HepG2 (cell line): ENCODE data around the gene PPIA. TPM values are rescaled to one million over a fixed set of nuclear protein-coding genes. Genes with fewer than 3 reads are reported as not detected.

Source experiments
- AGO2 ChIP-seq: fragments of 200-400 bp; formaldehyde crosslinking; optimal IDR thresholded peaks from 2 replicates; pipeline ENCODE3; 2017; ENCODE audit warnings: mild to moderate bottlenecking, low read depth, low read length, moderate library complexity
- AHR ChIP-seq: IDR thresholded peaks from 2 replicates; pipeline ENCODE4 v1.6.1; 2018; ENCODE audit warnings: missing genetic modification reagents, missing compliant biosample characterization
- ARHGAP35 ChIP-seq: sonication (generic); formaldehyde crosslinking; IDR thresholded peaks from 2 replicates; pipeline ENCODE4 v1.9.0; 2022; ENCODE audit warnings: mild to moderate bottlenecking, inconsistent platforms, moderate library complexity, missing genetic modification reagents, borderline replicate concordance
- CBX2 ChIP-seq, 2 experiments: fragments of 200-600 bp in 1 of 2; sonication (generic); formaldehyde crosslinking in 1 of 2; IDR thresholded peaks; 2 replicates each; pipeline versions ENCODE4 v1.7.0 to v1.8.1; 2018 to 2022; ENCODE audit warnings: low read depth in 2 of 2, low read length in 1 of 2, mild to moderate bottlenecking in 1 of 2, missing genetic modification reagents in 1 of 2
- CENPBD1 ChIP-seq: sonication (generic); formaldehyde crosslinking; IDR thresholded peaks from 2 replicates; pipeline ENCODE4 v1.8.0; 2022; ENCODE audit warnings: missing genetic modification reagents, low read depth, mild to moderate bottlenecking, borderline replicate concordance
- DDIT3 ChIP-seq: sonication (generic); formaldehyde crosslinking; IDR thresholded peaks from 2 replicates; pipeline ENCODE4 v1.4.0; 2020; ENCODE audit warnings: mild to moderate bottlenecking, missing genetic modification reagents
- HES4 ChIP-seq: sonication (generic); formaldehyde crosslinking; IDR thresholded peaks from 2 replicates; pipeline ENCODE4 v1.9.0; 2021; ENCODE audit warnings: mild to moderate bottlenecking, missing genetic modification reagents, borderline replicate concordance
- HIVEP1 ChIP-seq: sonication (generic); formaldehyde crosslinking; IDR thresholded peaks from 2 replicates; pipeline ENCODE4 v1.4.0; 2020; ENCODE audit warnings: mild to moderate bottlenecking, missing genetic modification reagents
- HMG20B ChIP-seq: conservative IDR thresholded peaks from 2 replicates; pipeline ENCODE4 v1.6.1; 2016; ENCODE audit warnings: missing genetic modification reagents, missing compliant biosample characterization
- IRF2 ChIP-seq: IDR thresholded peaks from 2 replicates; pipeline ENCODE4 v1.6.1; 2018; ENCODE audit warnings: missing genetic modification reagents, missing compliant biosample characterization
- KDM5A ChIP-seq: fragments of 200-600 bp; sonication (generic); IDR thresholded peaks from 2 replicates; pipeline ENCODE4 v1.7.0; 2018; ENCODE audit warnings: antibody characterized with exemption, mild to moderate bottlenecking, low read length, borderline replicate concordance
- MLLT10 ChIP-seq: sonication (generic); formaldehyde crosslinking; IDR thresholded peaks from 2 replicates; pipeline ENCODE4 v1.4.0; 2020; ENCODE audit warnings: missing genetic modification reagents
- NFKBIZ ChIP-seq: IDR thresholded peaks from 2 replicates; pipeline ENCODE4 v1.6.1; 2018; ENCODE audit warnings: missing genetic modification reagents, missing compliant biosample characterization
- PCBP2 ChIP-seq: fragments of 200-400 bp; formaldehyde crosslinking; optimal IDR thresholded peaks from 2 replicates; pipeline ENCODE3; 2018; ENCODE audit warnings: low read length, low read depth; ENCODE audit not compliant: poor library complexity, severe bottlenecking
- PRMT3 ChIP-seq: sonication (generic); formaldehyde crosslinking; IDR thresholded peaks from 2 replicates; pipeline ENCODE4 v1.8.1; 2022; ENCODE audit warnings: low read depth, mild to moderate bottlenecking, moderate library complexity, missing genetic modification reagents, borderline replicate concordance
- RBFOX2 ChIP-seq: fragments of 200-400 bp; formaldehyde crosslinking; IDR thresholded peaks from 2 replicates; pipeline ENCODE4 v1.6.1; 2017; ENCODE audit warnings: low read depth, mild to moderate bottlenecking, low read length
- RFXANK ChIP-seq: IDR thresholded peaks from 2 replicates; pipeline ENCODE4 v1.6.1; 2016
- SKI ChIP-seq: fragments of 450-650 bp; IDR thresholded peaks from one replicate; pipeline ENCODE4 v1.6.1; 2018; ENCODE audit warnings: mild to moderate bottlenecking; ENCODE audit not compliant: partially characterized antibody
- SOX13 ChIP-seq, 3 experiments: fragments of 450-650 bp in 1 of 3; sonication (generic) in 1 of 3; formaldehyde crosslinking in 1 of 3; IDR thresholded peaks in 2 of 3; conservative IDR thresholded peaks in 1 of 3; 2 replicates each; pipeline versions ENCODE4 v1.5.0 to v1.6.1; 2016 to 2020; ENCODE audit warnings: antibody characterized with exemption in 1 of 3, mild to moderate bottlenecking in 1 of 3, missing compliant biosample characterization in 1 of 3, missing genetic modification reagents in 1 of 3, moderate library complexity in 1 of 3
- SRF ChIP-seq: IDR thresholded peaks from 2 replicates; pipeline ENCODE4 v1.6.1; 2011; ENCODE audit warnings: mild to moderate bottlenecking, low read depth, low read length, moderate library complexity
- YEATS2 ChIP-seq: sonication (generic); formaldehyde crosslinking; IDR thresholded peaks from 2 replicates; pipeline ENCODE4 v1.4.0; 2020; ENCODE audit warnings: missing genetic modification reagents, borderline replicate concordance
- ZFP41 ChIP-seq: sonication (generic); formaldehyde crosslinking; IDR thresholded peaks from 2 replicates; pipeline ENCODE4 v1.4.0; 2020; ENCODE audit warnings: mild to moderate bottlenecking, missing genetic modification reagents, borderline replicate concordance
- ZKSCAN1 ChIP-seq: fragments of 150-350 bp; IDR thresholded peaks from 2 replicates; pipeline ENCODE4 v1.6.1; 2014; ENCODE audit warnings: low read length
- ZNF335 ChIP-seq: sonication (generic); formaldehyde crosslinking; IDR thresholded peaks from 2 replicates; pipeline ENCODE4 v1.4.0; 2020; ENCODE audit warnings: missing genetic modification reagents
- ZNF546 ChIP-seq: sonication (generic); formaldehyde crosslinking; conservative IDR thresholded peaks from 2 replicates; pipeline ENCODE4 v1.8.1; 2023; ENCODE audit warnings: mild to moderate bottlenecking, missing genetic modification reagents
- ZNF549 ChIP-seq: sonication (generic); formaldehyde crosslinking; IDR thresholded peaks from 2 replicates; pipeline ENCODE4 v1.5.0; 2020; ENCODE audit warnings: missing genetic modification reagents
- ZNF563 ChIP-seq: sonication (generic); formaldehyde crosslinking; IDR thresholded peaks from 2 replicates; pipeline ENCODE4 v1.8.0; 2022; ENCODE audit warnings: mild to moderate bottlenecking, moderate library complexity, missing genetic modification reagents
- ZNF597 ChIP-seq: sonication (generic); formaldehyde crosslinking; IDR thresholded peaks from 2 replicates; pipeline ENCODE4 v1.5.0; 2020; ENCODE audit warnings: missing genetic modification reagents
- ZNF598 ChIP-seq: sonication (generic); formaldehyde crosslinking; IDR thresholded peaks from 2 replicates; pipeline ENCODE4 v1.5.1; 2020; ENCODE audit warnings: mild to moderate bottlenecking, missing genetic modification reagents, borderline replicate concordance
- ZNF724P ChIP-seq: sonication (generic); formaldehyde crosslinking; IDR thresholded peaks from 2 replicates; pipeline ENCODE4 v1.8.0; 2022; ENCODE audit warnings: missing genetic modification reagents, borderline replicate concordance
- polyA plus RNA-seq, 8 experiments: library from polyadenylated mRNA; depleted of rRNA in 3 of 8; stranded (reverse) in 7 of 8; unstranded in 1 of 8; fragments of >200 nt; fragmentation: Illumina TruSeq in 4 of 8; extraction: Trizol in 4 of 8; gene quantifications; 2 replicates each; pipeline versions ENCODE4 v1.2.1 to v1.2.3, GENCODE V29; 2011 to 2016; ENCODE audit warnings: low read depth in 4 of 8, missing spikeins in 1 of 8, mixed read lengths in 1 of 8; ENCODE audit not compliant: insufficient read depth in 1 of 8
- total RNA-seq, 5 experiments: library from RNA; depleted of rRNA; stranded (reverse); fragments of >200 nt; fragmentation: Illumina TruSeq; extraction: Trizol; gene quantifications; 2 replicates each; pipeline ENCODE4 v1.2.3, GENCODE V29; 2016; ENCODE audit warnings: low read depth in 1 of 5

The PPIA gene
- total and polyA plus RNA-seq, 2 of the 13 experiments (the other 11 are each of a cell fraction or from before 2014, with no cell fraction given): 2,268 to 3,010 TPM

GRCh38 chr7:44748948-44749731, 47.3 kb upstream of the PPIA start (continued):
- TF ChIP-seq RBFOX2 (peak; percentile 40; the same call in 1 of the 2 replicates), HIVEP1 (CRISPR knock-in tag) (0 out of 2 replicates have a peak, but pooled peaks have one; percentile 58), DDIT3 (CRISPR knock-in tag) (no peak), CBX2 (IDR thresholded peaks at IDR 0.05; ENCODE audit: low read depth, low read length) (no peak), CBX2 (CRISPR knock-in tag; IDR thresholded peaks at IDR 0.05; ENCODE audit: low read depth) (no peak), PRMT3 (CRISPR knock-in tag) (no peak), MLLT10 (CRISPR knock-in tag) (no peak), PCBP2 (no peak), ZNF563 (CRISPR knock-in tag) (no peak), KDM5A (0 out of 2 replicates have a peak, but pooled peaks have one; percentile 0), ZNF598 (CRISPR knock-in tag) (no peak), ZFP41 (no peak), SOX13 (IDR thresholded peaks at IDR 0.05) (no peak), SOX13 (CRISPR knock-in tag; conservative IDR thresholded peaks at IDR 0.05 in 1 of 2, IDR thresholded peaks at IDR 0.05 in 1 of 2) (no peak), IRF2 (CRISPR knock-in tag) (no peak), NFKBIZ (CRISPR knock-in tag) (no peak), ZNF335 (CRISPR knock-in tag) (no peak), ZNF549 (CRISPR knock-in tag) (no peak), HES4 (no peak), YEATS2 (CRISPR knock-in tag) (no peak), ZNF597 (no peak), ZKSCAN1 (no peak), AGO2 (peak; percentile 70), SRF (no peak), HMG20B (CRISPR knock-in tag) (no peak), ZNF546 (no peak), CENPBD1 (CRISPR knock-in tag) (no peak), ZNF724P (CRISPR knock-in tag) (no peak), ARHGAP35 (no peak), RFXANK (CRISPR knock-in tag) (no peak), SKI (no peak), AHR (CRISPR knock-in tag) (no peak)
